ENCODE measurements around the gene PTF1A.

The PTF1A gene

DNA sequence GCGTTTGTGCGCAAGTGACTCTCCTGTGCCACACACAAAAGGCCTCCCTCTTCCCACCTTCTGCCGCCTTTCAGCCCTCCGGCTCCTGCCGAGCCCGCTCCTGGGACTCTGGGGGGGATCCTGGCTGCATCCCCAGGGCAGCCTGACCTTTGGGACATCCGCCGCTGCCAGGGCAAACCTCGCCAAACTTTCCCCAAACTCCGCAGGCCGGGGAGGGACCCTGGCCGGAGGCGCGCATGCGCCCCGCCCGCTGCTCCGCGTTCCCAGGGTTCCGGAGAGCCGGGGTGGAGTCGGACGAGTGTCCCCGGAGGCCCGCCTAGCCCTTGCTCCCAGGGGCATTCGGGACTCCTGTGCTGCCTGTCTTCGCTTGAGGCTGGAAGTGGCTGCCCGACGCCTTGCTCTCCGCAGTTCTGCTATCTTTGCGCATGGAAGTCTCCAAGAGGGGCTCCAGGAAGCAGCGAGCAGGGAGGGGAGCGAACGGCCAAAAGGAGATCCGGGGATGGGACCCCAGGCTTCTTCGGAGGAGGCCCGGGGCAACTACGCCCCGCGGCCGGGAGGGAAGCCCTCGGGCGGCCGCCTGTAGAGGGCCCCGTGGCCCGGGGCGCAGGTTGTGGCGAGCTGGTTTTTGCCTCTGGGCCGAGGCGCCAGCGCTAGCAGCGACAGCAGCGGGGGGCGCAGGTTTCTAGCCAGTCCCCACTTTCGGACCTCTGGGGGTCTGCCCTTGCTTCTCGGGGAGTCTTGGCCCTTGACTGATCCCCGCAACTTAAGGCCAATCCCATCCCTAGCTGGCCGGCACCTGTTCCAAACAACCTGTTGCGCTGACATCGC, 7.0 kb downstream of the PTF1A start:
- no peaks in the 10 kb centered on the region for H3K9me3 ChIP-seq (ENCODE audit: insufficient read depth, low read length)
- no peaks in the 10 kb centered on the region for H3K36me3 ChIP-seq (ENCODE audit: low read length)
- no peak overlapping the region for H2AFZ ChIP-seq (ENCODE audit: low read depth, low read length, severe bottlenecking)
- H3K4me3 ChIP-seq (ENCODE audit: insufficient read depth, low read length, poor library complexity, severe bottlenecking) = no peak overlapping the region
- no peak overlapping the region for H3K9ac ChIP-seq (ENCODE audit: low read length)
- no peaks in the 10 kb centered on the region for H3K9me2 ChIP-seq (replicated peaks; ENCODE audit: insufficient read depth, low read length)
- H3K27ac ChIP-seq (ENCODE audit: low read depth, low read length) = no peak overlapping the region
- H3K27me3 ChIP-seq (ENCODE audit: low read length) = no peaks in the 10 kb centered on the region
- H3K4me2 ChIP-seq (ENCODE audit: low read depth, low read length, poor library complexity, severe bottlenecking) = no peak overlapping the region
- no peaks in the 10 kb centered on the region for H3K79me2 ChIP-seq (ENCODE audit: insufficient read depth, low read length)
- no peaks in the 10 kb centered on the region for H3F3A ChIP-seq (ENCODE audit: insufficient read depth)
- no peak for TF ChIP-seq EZH2phosphoT487 (conservative IDR thresholded peaks at IDR 0.05; ENCODE audit: low read length)
- TF ChIP-seq CTCF (IDR thresholded peaks at IDR 0.05; ENCODE audit: insufficient read depth, low read length, poor library complexity, severe bottlenecking) = no peak
- H4K20me1 ChIP-seq (ENCODE audit: low read depth, low read length) = no peaks in the 10 kb centered on the region

GRCh38 chr10:23199768-23200511, 7.8 kb downstream of the PTF1A start:
- Histone ChIP-seq H3K9me3 (ENCODE audit: insufficient read depth, low read length) (no peaks in the 10 kb centered on the region), H3K79me2 (ENCODE audit: insufficient read depth, low read length) (no peaks in the 10 kb centered on the region), H3F3A (ENCODE audit: insufficient read depth) (no peaks in the 10 kb centered on the region), H3K4me2 (ENCODE audit: low read depth, low read length, poor library complexity, severe bottlenecking) (no peak overlapping the region), H3K27me3 (ENCODE audit: low read length) (no peaks in the 10 kb centered on the region), H3K9ac (ENCODE audit: low read length) (no peak overlapping the region), H3K9me2 (replicated peaks; ENCODE audit: insufficient read depth, low read length) (no peaks in the 10 kb centered on the region), H2AFZ (ENCODE audit: low read depth, low read length, severe bottlenecking) (no peak overlapping the region), H3K36me3 (ENCODE audit: low read length) (no peaks in the 10 kb centered on the region), H3K27ac (ENCODE audit: low read depth, low read length) (no peak overlapping the region), H3K4me3 (ENCODE audit: insufficient read depth, low read length, poor library complexity, severe bottlenecking) (no peak overlapping the region), H4K20me1 (ENCODE audit: low read depth, low read length) (no peaks in the 10 kb centered on the region)
- TF ChIP-seq CTCF (IDR thresholded peaks at IDR 0.05; ENCODE audit: insufficient read depth, low read length, poor library complexity, severe bottlenecking) (no peak), EZH2phosphoT487 (conservative IDR thresholded peaks at IDR 0.05; ENCODE audit: low read length) (no peak)

DNA sequence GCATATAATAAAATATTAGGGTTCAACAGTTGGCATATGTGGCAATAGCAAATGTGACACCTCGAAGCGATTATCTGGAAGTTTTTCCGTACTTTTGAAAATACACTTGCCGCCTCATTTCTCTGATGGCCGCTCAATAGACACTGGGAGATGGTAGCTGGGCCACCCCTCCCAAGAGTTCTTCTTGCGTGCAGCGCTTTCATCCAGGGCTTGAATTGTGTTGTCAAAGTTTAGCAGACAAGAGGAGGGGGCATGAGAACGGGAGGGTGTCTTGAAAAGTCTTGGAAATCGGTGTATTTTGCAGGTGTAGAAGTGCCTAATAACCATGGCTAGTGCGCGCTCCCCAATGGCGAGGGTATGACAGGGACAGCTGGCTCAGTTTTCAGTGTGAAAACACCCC, 8.5 kb downstream of the PTF1A start:
- no peaks in the 10 kb centered on the region for H3K9me2 ChIP-seq (replicated peaks; ENCODE audit: insufficient read depth, low read length)
- no peaks in the 10 kb centered on the region for H4K20me1 ChIP-seq (ENCODE audit: low read depth, low read length)
- no peaks in the 10 kb centered on the region for H3K27me3 ChIP-seq (ENCODE audit: low read length)
- no peak overlapping the region for H3K27ac ChIP-seq (ENCODE audit: low read depth, low read length)
- H3K9me3 ChIP-seq (ENCODE audit: insufficient read depth, low read length) = no peaks in the 10 kb centered on the region
- no peak overlapping the region for H3K9ac ChIP-seq (ENCODE audit: low read length)
- H3K79me2 ChIP-seq (ENCODE audit: insufficient read depth, low read length) = no peaks in the 10 kb centered on the region
- H3K4me3 ChIP-seq (ENCODE audit: insufficient read depth, low read length, poor library complexity, severe bottlenecking) = no peak overlapping the region
- H2AFZ ChIP-seq (ENCODE audit: low read depth, low read length, severe bottlenecking) = no peak overlapping the region
- H3F3A ChIP-seq (ENCODE audit: insufficient read depth) = no peaks in the 10 kb centered on the region
- no peak for TF ChIP-seq EZH2phosphoT487 (conservative IDR thresholded peaks at IDR 0.05; ENCODE audit: low read length)
- TF ChIP-seq CTCF (IDR thresholded peaks at IDR 0.05; ENCODE audit: insufficient read depth, low read length, poor library complexity, severe bottlenecking) = no peak
- H3K36me3 ChIP-seq (ENCODE audit: low read length) = no peaks in the 10 kb centered on the region
- no peak overlapping the region for H3K4me2 ChIP-seq (ENCODE audit: low read depth, low read length, poor library complexity, severe bottlenecking)

Measured in SU-DHL-6 (cell line).